Activated CD8-positive, alpha-beta memory T cell treated with anti-CD3 and anti-CD28 coated beads, Interleukin-2, amount 50 U/mL, for 1 hour (primary cell): ENCODE data around the gene SARS1.
"Not testable (repeated sequence)": the region's sequence is repeated elsewhere in the genome, so short reads cannot be mapped to it uniquely, and the experiment has no call there.

Experiments
- DNase-seq: peaks from one replicate; pipeline ENCODE4 v3.0.0-alpha.2; 2020; ENCODE audit errors: extremely low read depth

SARS1 gene, protein sequence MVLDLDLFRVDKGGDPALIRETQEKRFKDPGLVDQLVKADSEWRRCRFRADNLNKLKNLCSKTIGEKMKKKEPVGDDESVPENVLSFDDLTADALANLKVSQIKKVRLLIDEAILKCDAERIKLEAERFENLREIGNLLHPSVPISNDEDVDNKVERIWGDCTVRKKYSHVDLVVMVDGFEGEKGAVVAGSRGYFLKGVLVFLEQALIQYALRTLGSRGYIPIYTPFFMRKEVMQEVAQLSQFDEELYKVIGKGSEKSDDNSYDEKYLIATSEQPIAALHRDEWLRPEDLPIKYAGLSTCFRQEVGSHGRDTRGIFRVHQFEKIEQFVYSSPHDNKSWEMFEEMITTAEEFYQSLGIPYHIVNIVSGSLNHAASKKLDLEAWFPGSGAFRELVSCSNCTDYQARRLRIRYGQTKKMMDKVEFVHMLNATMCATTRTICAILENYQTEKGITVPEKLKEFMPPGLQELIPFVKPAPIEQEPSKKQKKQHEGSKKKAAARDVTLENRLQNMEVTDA

DNA sequence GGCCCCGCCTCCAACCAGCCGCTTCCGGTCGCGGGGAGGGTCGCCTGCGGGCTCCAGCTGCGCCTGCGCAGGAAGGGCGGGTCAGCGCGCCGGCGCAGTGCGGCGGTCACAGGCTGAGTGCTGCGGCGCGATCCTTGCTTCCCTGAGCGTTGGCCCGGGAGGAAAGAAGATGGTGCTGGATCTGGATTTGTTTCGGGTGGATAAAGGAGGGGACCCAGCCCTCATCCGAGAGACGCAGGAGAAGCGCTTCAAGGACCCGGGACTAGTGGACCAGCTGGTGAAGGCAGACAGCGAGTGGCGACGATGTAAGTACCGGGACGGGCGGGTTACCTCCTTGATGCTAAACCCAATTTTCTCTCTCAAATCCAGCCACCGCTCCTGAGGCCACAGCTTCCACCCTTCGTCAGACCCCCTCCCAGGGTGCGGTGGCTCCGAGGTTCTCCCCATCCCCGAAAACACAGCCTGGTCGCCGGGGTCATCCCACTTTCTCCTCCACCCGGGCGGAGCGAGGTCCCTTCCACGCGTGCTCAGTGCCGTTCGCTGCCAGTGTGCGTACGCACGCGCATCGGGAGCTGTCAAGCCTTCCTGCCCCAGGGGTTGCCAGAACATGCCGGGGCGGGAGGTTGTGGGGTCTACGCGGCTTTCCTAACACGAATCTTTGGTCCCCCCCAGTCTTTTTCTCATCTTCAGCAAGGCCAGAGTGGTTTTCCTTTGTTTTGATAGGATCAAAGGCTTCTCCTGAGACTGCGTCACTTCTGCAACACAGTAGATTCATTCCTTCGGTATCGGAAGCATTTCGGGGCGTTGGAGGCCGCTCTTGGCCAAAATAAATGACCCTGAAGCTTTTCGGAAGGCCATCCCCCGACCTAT, at the start of gene SARS1:
TSS of gene SARS1 (plus strand) at position 95 of the 870 bp plus-strand sequence. CDS start at position 170, 75 bp downstream.
- DNase-seq, result peak; percentile 55

DNA sequence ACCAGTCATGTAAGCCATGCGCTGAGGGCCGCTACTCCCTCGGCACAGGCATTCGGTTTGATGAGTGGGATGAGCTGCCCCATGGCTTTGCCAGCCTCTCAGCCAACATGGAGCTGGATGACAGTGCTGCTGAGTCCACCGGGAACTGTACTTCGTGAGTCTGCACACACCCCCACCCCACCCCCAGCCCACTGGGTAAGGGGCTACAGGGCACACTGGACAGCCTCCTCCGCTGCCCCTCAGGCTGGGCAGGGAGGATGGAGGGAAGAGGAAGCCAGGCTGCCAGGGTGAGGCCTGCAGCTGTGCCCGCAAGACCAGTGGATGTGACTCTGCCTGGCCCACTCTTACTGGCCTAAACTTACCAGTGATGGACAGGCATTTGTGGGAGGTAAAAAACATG, 49.2 kb upstream of the SARS1 start:
- no peak for DNase-seq

DNA sequence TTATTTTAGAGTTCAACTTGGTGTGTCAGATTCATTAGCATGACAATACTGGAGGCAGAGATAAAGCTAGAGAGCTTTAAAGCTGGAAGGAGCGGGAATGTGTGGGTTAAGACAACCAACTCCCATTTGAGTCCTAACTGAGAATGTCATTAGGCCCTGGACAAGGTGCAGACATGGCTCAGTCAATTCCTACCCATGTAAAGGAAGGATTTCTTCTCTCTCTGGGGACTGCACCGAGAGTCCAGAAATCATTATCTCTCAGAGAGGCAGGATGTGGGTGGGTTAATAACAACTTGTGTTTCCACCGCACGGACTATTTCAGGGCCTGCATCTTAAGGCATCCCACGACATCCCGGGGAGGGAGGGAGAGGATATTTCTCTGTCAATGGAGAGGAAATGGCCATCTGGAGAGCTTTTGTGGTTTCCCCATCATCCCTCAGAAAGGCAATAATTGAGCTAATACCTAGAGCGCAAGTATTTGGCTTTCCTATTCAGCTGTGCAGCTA, 46.7 kb upstream of the SARS1 start:
- no peak for DNase-seq

DNA sequence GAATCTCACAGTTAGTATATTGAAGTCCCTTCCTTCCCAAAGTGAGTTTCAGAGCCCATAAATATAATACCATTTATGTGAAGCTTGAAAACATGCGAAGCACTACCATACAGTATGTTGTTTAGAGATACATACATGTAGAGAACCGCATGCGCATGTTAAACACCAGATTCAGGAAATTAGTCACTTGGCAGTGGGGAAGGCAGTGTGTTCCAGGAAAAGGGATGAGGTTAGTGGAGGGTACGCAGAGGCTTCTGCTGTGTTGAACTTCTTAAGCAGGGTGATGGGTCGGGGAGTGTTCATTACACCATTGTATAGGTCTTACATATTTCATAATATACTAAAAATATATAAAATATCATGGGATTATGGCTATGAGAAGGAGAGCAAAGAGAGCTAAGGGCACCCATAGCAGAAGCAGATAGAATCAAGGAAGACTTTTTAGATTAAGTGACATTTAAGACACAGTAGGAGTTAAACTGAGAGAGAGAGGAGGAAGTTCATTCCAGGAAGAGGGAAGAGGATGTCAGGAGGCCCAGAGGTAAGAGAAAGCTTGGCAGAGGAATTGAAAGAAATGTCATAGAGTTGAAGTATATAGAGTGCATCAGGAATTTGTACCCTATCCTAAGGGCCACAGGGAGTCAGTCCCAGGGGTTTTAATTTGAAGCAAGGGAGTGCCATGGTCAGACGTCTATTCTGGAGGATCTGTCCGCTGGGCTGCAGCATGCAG, 43.5 kb upstream of the SARS1 start:
- no peak for DNase-seq

DNA sequence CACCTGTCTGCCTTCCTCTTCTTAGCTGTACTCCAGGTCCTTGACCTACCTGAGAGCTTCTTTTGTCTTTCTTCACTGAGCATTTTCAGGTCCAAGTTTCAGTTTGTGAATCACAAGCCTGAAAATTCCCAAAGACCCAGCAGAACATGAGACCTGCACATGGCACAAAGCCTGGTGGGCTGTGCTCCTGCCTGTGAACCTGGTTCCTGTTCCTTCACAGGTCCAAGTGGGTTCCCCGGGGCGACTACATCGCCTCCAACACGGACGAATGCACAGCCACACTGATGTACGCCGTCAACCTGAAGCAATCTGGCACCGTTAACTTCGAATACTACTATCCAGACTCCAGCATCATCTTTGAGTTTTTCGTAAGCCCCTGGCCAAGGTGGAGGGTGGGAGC, 42.1 kb upstream of the SARS1 start:
- DNase-seq, result no peak

DNA sequence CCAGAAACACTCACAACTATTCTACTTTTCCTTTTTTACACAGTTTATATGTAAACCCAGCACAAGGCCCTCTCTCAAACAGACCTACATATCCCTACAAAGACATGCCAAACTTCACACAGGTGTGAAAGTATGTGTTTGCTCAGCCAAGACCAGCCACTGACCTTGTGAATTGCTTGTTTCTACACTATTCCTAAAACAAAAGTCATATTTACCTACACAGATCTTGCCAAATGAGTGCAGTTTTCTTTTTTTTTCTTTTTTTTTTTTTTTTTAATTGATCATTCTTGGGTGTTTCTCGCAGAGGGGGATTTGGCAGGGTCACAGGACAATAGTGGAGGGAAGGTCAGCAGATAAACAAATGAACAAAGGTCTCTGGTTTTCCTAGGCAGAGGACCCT, 37.4 kb upstream of the SARS1 start:
- DNase-seq, result not testable (repeated sequence)

DNA sequence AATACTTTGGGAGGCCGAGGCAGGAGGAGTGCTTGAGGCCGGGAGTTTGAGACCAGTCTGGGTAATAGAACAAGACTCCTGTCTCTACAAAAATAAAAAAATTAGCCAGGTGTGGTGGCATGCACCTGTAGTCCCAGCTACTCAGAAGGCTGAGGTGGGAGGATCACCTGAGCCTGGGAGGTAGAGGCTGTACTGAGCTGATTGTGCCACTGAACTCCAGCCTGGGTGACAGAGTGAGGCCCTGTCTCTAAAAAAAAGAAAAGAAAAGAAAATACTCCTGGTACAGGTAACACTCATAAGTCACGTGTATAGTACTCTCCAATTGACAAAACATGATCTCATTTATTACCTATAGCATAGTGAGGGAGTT, 33.0 kb upstream of the SARS1 start:
- DNase-seq, result not testable (repeated sequence)

DNA sequence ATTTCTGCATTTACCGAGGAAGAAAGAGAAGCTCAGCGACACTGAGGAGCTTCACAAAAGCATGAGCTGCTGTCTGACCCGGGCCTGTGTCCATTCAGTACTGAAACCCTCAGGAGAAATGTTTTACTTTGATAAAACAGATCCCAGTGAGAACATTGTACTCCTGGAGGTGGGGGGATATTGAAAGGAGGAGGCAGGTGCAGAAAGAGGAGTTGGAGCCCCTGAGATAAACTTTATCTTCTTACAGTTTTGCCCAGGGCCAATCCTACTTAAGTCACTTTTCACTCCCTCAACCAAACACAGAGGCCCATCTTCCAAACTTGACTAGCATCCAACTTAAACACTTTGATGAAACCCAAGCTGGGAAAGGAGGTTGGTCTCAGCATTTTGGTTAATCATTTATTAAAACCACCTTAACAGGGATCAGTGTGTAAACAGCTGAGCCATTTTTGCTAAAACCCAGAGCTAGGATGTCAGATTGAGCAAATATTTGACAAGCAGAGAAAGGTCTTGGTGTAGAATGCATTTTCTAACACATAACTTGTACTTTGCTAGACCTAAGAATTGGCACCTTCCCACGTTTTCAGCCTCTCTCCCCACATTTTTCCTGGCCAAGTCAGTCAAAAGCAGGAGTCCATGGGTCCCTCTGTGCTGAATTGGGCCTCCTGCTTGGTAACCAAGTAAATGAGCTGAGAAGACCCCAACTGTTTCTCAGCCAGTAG, 32.5 kb upstream of the SARS1 start:
- no peak for DNase-seq

DNA sequence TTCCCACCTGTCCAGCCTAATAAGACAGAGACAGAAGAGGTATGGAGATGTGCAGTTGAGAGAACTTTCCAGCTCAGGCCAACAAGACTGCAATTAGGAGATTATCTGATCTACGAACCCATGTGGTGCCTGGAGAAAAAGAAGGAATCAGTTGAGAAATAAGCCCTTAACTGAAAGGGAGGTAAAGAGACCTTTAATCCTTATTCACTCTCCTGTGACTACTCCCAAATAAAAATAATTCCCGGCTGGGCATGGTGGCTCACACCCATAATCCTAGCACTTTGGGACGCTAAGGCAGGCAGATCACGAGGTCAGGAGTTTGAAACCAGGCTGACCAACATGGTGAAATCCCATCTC, 31.9 kb upstream of the SARS1 start:
- no peak for DNase-seq

DNA sequence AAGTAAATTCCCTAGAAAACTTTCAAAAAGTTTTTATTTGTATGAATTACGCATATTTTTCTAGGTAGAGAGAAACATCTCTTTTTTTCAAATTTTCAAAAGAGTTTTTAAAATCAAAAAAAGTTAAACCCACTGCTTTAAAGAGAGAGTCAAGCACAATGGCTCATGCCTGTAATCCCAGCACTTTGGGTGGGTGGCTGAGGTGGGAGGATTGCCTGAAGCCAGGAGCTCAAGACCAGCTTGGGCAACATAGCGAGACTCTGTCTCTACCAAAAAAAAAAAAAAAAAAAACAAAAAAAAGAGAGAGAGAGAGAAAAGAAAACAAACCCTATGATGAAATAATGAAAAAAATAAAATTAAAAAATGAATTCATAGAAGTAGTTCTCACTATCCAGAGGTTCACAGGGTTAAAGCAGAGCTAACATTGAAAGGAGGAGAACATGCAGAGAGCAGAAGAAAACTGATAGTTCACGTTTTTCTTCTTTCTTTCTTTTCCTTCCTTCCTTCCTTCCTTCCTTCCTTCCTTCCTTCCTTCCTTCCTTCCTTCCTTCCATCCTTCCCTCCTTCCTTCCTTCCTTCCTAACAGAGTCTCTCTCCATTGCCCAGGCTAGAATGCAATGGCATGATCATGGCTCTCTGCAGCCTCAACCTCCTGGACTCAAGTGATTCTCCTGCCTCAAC, 30.5 kb upstream of the SARS1 start:
- DNase-seq, result no peak

DNA sequence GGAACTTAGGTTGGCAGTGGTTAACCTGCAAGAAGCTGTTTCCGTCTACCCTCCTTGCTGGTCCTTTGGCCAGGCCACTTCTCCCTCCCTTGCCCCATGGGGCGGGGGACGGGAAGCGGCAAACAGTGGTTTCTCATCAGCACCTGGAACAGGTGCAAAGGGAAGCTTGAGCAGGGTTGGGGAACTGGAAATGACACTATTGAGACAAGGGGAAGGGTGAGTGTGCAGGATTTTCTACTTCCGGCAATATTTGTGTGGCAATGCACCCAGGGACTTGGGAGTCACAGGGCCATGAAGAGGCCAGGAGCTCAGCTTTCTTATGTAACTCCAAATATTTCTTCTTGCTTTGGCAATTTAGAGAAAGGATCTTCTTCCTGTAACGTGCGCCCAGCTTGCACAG, 29.0 kb upstream of the SARS1 start:
- no peak for DNase-seq

DNA sequence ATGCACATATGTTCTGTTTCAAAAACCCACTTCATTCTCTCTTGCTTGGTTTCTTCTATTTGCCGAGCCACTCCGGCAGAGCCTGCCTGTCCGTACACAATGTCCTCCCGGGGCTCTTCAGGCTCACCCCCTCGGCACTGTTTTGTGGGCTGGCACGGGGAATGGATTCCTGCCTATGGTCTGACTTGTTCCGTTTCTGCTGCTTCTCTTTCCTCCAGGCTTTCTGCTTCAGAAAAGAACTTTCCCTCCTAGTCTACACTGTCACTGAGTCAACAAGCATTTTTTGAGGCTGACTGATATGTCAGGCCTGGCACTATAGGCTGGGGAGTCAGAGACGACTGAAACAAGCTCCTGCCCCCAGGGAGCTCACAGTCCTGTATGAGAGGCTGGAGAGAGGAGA, 28.4 kb upstream of the SARS1 start:
- no peak for DNase-seq

DNA sequence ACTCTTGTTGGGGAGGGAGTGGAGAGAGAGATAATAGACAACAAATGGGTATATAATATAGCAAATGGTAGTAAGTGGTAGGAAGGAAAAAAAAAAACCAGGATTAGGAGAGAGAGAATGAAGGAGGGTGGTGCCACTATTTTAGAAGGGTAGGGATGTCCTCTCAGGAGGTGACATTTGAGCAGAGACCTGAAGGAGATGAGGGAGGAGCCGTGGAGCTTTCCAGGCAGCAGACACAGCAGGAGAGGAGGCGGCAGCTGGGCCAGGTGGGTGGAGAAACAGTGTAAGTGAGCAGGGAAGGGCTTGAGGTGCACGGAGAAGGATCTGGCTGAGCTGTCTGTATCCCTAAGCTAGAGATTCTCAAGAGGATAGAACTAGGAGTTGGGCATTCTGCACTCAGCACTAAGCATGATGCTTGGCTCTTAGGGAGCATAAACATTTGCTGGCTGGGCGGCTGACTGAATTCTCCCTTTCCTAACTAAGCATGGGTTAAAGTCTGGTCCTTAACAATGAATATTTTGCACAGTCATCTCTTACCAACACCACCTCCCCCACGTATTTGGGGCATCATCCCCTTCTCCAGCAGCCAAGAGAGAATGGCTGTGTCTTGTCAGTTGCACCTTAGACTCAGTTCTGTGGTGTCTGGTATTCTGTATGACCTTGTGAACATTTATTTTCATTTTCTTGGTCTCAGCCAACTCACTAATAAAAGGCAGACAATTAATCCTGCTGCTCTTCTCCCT, 27.6 kb upstream of the SARS1 start:
- DNase-seq, result no peak

DNA sequence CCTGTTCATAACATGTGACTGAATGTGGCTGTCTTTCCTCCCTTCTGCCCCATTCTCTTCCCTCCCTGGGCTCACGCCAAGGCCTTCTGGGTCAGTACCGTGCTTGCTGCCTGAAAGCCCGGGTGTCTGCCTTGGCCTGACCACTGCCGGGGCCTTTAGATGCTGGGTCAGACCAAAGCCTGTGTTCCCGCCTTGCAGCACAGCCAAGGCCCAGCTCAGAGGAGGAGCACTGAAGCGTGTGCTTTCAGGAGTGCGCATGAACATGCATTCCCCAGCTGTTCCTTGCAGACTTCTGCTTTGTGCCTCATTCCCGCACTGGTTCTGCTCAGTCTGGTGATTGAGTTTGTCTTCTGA, 27.0 kb upstream of the SARS1 start:
- DNase-seq, result no peak

DNA sequence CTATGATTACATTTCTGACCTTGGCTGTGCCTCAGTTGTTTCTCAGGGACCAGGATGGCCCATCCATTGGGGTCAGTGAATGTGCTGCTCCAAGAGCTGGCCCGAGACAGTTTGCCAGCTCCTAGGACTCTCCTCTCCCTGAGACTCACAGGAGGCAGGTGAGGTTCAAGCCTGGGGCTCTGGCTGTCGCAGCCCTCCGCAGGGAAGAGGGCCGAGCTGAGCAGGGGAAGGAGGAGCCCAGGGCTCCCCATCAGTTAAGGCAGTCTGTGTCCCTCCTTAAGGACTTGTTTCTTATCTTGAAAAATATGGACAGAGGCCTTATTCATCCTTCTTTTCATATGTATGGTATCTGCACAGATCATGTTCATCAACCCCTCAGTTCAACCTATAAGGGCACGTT, 26.6 kb upstream of the SARS1 start:
- no peak for DNase-seq

DNA sequence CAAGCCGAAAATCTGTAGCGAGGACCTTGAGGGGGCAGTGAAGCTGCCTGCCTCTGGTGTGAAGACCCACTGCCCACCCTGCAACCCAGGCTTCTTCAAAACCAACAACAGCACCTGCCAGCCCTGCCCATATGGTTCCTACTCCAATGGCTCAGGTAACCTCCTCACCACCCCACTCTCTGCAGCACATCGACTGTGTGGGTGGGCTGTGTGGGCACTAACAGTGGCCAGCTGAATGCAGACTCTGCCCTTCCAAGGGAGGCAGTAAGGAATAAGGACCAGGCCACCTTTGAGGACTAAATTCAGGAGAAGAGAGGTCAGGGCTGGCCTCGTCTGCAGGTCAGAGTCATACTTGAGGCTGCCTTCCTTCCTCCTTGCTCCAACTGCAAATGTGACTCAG, 25.5 kb upstream of the SARS1 start:
- DNase-seq, result no peak

DNA sequence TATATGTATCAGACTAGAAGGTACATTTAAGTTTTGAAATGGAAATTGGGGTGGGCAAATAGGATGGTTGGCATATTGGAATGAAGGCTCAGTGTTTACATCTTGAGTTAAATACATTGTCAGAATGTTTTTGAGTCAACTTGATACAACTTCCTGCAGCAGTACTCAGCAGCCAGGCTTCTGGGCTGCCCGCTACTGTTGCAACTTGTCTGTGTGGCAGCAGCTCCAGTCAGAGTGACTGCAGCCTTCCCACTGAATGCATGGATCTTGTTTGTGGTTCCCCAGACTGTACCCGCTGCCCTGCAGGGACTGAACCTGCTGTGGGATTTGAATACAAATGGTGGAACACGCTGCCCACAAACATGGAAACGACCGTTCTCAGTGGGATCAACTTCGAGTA, 24.9 kb upstream of the SARS1 start:
- no peak for DNase-seq

DNA sequence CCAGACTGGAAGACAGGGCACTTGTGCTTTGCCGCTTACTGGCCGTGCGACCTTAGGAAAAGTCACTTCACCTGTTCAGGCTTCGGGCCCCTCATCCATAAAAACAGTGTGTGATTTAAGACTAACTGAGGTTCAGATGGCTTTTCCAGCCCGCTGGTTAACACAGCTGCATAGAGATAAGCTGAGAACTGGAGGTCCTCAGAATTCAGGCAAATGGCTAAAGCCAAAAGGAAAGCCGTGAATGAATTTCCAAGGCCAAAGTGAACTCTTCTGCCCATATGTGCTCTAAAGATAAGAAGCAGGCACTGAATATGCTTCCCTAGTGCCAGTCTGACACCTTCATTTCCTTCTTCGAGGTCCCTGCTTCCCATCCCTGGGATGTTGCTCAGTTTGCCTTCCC, 23.5 kb upstream of the SARS1 start:
- no peak for DNase-seq

DNA sequence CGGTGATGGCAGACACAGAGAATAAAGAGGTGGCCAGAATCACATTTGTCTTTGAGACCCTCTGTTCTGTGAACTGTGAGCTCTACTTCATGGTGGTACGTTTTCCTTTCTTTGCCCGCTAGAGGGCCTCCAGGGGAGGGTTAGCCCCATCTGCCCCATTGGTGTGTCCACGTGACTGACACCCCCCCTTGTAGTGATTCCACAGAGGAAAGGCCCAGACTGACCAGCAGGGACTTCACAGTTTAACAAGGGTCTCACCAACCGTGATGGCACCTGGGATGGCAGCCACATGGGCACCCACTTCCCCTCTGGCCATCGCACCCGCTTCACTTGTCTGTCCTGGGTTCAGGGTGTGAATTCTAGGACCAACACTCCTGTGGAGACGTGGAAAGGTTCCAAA, 22.3 kb upstream of the SARS1 start:
- DNase-seq, result no peak

DNA sequence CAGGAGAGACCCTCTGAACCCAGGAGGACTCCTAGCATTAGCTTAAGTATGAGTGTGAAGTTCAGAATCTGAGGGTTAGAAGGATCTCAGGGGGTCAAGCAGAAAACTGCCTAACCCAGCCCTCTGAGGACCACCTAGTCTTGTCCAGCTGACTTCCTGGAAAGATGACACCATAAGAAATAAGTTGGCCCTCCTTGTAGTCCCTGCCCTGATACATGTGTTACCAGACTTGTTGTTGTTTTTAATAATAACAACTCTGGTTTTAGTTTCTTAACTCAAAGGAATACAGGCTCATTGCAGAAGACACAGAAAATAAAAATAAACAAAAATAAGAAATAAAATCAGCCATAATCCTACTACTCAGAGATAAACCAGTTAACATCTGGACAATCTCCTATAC, 21.8 kb upstream of the SARS1 start:
- no peak for DNase-seq
